ENCODE data around the gene ARIH2.

ARIH2 gene

DNA sequence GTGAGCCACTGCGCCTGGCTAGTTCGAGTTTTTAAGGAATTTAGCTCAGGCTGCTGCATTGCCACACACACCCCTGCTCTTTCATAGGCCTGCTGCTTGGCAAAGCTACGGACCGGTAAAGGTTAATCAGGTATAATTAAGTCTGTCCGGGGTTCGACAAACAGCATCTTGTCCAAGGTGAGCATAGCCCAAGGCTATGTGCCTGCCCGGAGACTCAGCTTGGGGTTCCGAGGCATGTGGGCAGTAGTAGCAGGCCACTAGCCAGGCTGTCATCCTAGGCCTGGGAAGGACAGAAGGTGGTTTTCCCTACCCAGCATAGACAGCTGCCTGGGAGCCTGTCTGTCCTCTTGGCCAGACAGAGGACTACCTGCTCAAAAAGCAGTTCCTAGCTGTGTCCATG lies 78.0 kb downstream of the ARIH2 start:
- TF ChIP-seq, protein P1, sequence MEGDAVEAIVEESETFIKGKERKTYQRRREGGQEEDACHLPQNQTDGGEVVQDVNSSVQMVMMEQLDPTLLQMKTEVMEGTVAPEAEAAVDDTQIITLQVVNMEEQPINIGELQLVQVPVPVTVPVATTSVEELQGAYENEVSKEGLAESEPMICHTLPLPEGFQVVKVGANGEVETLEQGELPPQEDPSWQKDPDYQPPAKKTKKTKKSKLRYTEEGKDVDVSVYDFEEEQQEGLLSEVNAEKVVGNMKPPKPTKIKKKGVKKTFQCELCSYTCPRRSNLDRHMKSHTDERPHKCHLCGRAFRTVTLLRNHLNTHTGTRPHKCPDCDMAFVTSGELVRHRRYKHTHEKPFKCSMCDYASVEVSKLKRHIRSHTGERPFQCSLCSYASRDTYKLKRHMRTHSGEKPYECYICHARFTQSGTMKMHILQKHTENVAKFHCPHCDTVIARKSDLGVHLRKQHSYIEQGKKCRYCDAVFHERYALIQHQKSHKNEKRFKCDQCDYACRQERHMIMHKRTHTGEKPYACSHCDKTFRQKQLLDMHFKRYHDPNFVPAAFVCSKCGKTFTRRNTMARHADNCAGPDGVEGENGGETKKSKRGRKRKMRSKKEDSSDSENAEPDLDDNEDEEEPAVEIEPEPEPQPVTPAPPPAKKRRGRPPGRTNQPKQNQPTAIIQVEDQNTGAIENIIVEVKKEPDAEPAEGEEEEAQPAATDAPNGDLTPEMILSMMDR (conservative IDR thresholded peaks at IDR 0.05; ENCODE audit: low read length), result no peak
- no peak for DNase-seq (ENCODE audit: low read depth)

GRCh38 chr3:48997102-48997635 lies 78.5 kb downstream of the ARIH2 start:
- H3K4me3 ChIP-seq (ENCODE audit: low read length), result no peak overlapping the region
- TF ChIP-seq, protein P1 (conservative IDR thresholded peaks at IDR 0.05; ENCODE audit: low read length), result no peak
- DNase-seq (ENCODE audit: low read depth), result no peak

More for the DNA sequence above, 78.0 kb downstream of the ARIH2 start:
- H3K4me3 ChIP-seq (ENCODE audit: low read length), result no peak overlapping the region

- TF ChIP-seq, protein P1 (conservative IDR thresholded peaks at IDR 0.05; ENCODE audit: low read length), result no peak
- DNase-seq (ENCODE audit: low read depth), result no peak
- H3K4me3 ChIP-seq (ENCODE audit: low read length), result no peak overlapping the region
These were observed 79.3 kb downstream of the ARIH2 start for GRCh38 chr3:48997714-48998637.

- no peak overlapping the region for H3K4me3 ChIP-seq (ENCODE audit: low read length)
- DNase-seq (ENCODE audit: low read depth), result no peak
- TF ChIP-seq, protein P1 (conservative IDR thresholded peaks at IDR 0.05; ENCODE audit: low read length), result no peak
These were observed 80.6 kb downstream of the ARIH2 start for GRCh38 chr3:48999085-48999858.

- no peak overlapping the region for H3K4me3 ChIP-seq (ENCODE audit: low read length)
- DNase-seq (ENCODE audit: low read depth), result no peak
- TF ChIP-seq, protein P1 (conservative IDR thresholded peaks at IDR 0.05; ENCODE audit: low read length), result no peak
These were observed 82.5 kb downstream of the ARIH2 start for GRCh38 chr3:49001155-49001554.

DNA sequence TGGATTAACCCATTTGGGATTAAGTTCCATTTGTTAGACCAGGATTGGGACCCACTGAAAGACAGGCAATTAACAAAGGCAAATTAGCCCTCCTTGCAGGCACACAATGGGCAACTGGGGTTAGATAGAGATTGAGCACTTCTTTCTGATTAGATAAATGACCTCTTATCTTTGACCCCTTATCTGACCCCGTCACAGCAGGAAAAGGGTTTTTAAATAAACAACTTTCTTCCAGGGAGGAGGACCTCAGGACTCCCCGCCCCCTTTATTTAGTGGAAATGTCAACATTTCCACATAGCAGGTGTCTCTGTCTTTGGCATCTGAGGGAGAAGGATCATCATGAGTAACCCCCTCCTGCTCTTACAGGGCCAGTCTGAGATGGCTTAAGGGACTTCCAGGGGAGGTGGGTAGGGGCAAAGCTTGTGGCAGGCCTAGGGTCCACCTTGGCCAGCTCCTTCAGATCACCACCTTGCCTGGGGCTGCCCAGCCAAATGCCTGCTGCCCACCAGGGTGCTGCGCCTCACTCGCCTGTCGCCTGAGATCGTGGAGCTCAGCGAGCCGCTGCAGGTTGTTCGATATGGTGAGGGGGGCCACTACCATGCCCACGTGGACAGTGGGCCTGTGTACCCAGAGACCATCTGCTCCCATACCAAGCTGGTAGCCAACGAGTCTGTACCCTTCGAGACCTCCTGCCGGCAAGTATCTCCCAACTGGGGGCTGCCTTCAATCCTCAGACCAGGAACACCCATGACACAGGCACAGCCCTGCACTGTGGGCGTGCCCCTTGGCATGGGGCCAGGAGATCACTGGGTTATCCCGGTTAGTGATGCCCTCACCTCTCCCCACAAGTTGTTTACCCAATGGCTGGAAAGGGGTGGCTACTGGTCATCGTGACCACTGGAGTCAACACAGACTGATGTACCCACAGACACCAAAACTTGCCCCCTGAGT lies 86.0 kb downstream of the ARIH2 start:
- no peak for DNase-seq (ENCODE audit: low read depth)
- no peak overlapping the region for H3K4me3 ChIP-seq (ENCODE audit: low read length)
- TF ChIP-seq, protein P1 (conservative IDR thresholded peaks at IDR 0.05; ENCODE audit: low read length), result no peak

Data from AG10803 (cell line).